Neuronal stem cell (in vitro differentiated cells): Measurements from ENCODE around the gene MYO15A.

Experiments used
- DNase-seq: peaks from one replicate; pipeline ENCODE4 v3.0.0-alpha.2; 2013; ENCODE audit warnings: low spot score
- H2AFZ ChIP-seq: one replicate; pipeline ENCODE4 v1.6.1; 2013; ENCODE audit warnings: mild to moderate bottlenecking, low read length, inconsistent platforms
- H2AK5ac ChIP-seq: 2 replicates; pipeline ENCODE4 v1.6.1; 2013; ENCODE audit warnings: low read depth, mild to moderate bottlenecking, inconsistent platforms, low read length, moderate library complexity, mixed read lengths
- H2BK120ac ChIP-seq: 2 replicates; pipeline ENCODE4 v1.6.1; 2013; ENCODE audit warnings: low read depth, mild to moderate bottlenecking, inconsistent platforms, low read length, moderate library complexity, mixed read lengths
- H2BK12ac ChIP-seq: one replicate; pipeline ENCODE4 v1.6.1; 2013; ENCODE audit warnings: low read length, inconsistent platforms
- H2BK15ac ChIP-seq: 2 replicates; pipeline ENCODE4 v1.6.1; 2013; ENCODE audit warnings: mild to moderate bottlenecking, low read length, inconsistent platforms, mixed read lengths
- H2BK5ac ChIP-seq: one replicate; pipeline ENCODE4 v1.6.1; 2013; ENCODE audit warnings: inconsistent platforms, mild to moderate bottlenecking, low read length, moderate library complexity
- H3K14ac ChIP-seq: one replicate; pipeline ENCODE4 v1.6.1; 2013; ENCODE audit warnings: low read length, inconsistent platforms
- H3K18ac ChIP-seq: 2 replicates; pipeline ENCODE4 v1.6.1; 2013; ENCODE audit warnings: low read length, inconsistent platforms
- H3K23ac ChIP-seq: 2 replicates; pipeline ENCODE4 v1.6.1; 2013; ENCODE audit warnings: low read depth, mild to moderate bottlenecking, mixed read lengths, low read length, inconsistent platforms; ENCODE audit not compliant: poor library complexity
- H3K27ac ChIP-seq: replicated peaks from 3 replicates; pipeline ENCODE4 v1.5.1; 2013; ENCODE audit warnings: low read length, inconsistent platforms
- H3K27me3 ChIP-seq, 3 experiments: 2 replicates each; pipeline ENCODE4 v1.6.1; 2013; ENCODE audit warnings: low read length in 3 of 3, mild to moderate bottlenecking in 2 of 3, inconsistent platforms in 1 of 3, low read depth in 1 of 3, mixed read lengths in 1 of 3, moderate library complexity in 1 of 3; ENCODE audit not compliant: control insufficient read depth in 3 of 3, insufficient read depth in 3 of 3
- H3K36me3 ChIP-seq, 2 donors: replicated peaks in 1 of 2; 2 replicates each; pipeline ENCODE4 v1.6.1; 2013; ENCODE audit warnings: low read length in 2 of 2; ENCODE audit not compliant: control insufficient read depth in 2 of 2, insufficient read depth in 2 of 2
- H3K4ac ChIP-seq: 2 replicates; pipeline ENCODE4 v1.6.1; 2013; ENCODE audit warnings: inconsistent platforms, mild to moderate bottlenecking, low read length, moderate library complexity
- H3K4me1 ChIP-seq, 2 donors: 1 replicate in 1 of 2; 2 replicates in 1 of 2; pipeline ENCODE4 v1.6.1; 2013; ENCODE audit warnings: low read length in 2 of 2, low read depth in 1 of 2; ENCODE audit not compliant: control insufficient read depth in 2 of 2, insufficient read depth in 1 of 2
- H3K4me2 ChIP-seq: one replicate; pipeline ENCODE4 v1.6.1; 2013; ENCODE audit warnings: mild to moderate bottlenecking, low read length, inconsistent platforms; ENCODE audit not compliant: insufficient read depth, poor library complexity, severe bottlenecking
- H3K4me3 ChIP-seq, 2 donors: 2 replicates each; pipeline ENCODE4 v1.5.1; 2013; ENCODE audit warnings: low read length in 2 of 2, mild to moderate bottlenecking in 2 of 2, inconsistent platforms in 1 of 2, moderate library complexity in 1 of 2
- H3K79me1 ChIP-seq: one replicate; pipeline ENCODE4 v1.6.1; 2013; ENCODE audit warnings: low read depth, mild to moderate bottlenecking, inconsistent platforms, low read length, moderate library complexity
- H3K9ac ChIP-seq: one replicate; pipeline ENCODE4 v1.6.1; 2013; ENCODE audit warnings: mild to moderate bottlenecking, low read depth, low read length, inconsistent platforms; ENCODE audit not compliant: poor library complexity
- H3K9me3 ChIP-seq, 2 donors: replicated peaks in 1 of 2; 2 replicates each; pipeline versions ENCODE3 to v1.6.1; 2013; ENCODE audit warnings: low read length in 2 of 2, mild to moderate bottlenecking in 2 of 2, inconsistent platforms in 1 of 2, low read depth in 1 of 2, mixed read lengths in 1 of 2, moderate library complexity in 1 of 2; ENCODE audit not compliant: control insufficient read depth in 2 of 2, insufficient read depth in 1 of 2
- H4K8ac ChIP-seq: one replicate; pipeline ENCODE4 v1.6.1; 2013; ENCODE audit warnings: low read depth, mild to moderate bottlenecking, inconsistent platforms, low read length, moderate library complexity
- H4K91ac ChIP-seq: one replicate; pipeline ENCODE4 v1.6.1; 2013; ENCODE audit warnings: low read length, low read depth, mild to moderate bottlenecking, inconsistent platforms; ENCODE audit not compliant: poor library complexity
- WGBS, 2 donors: extraction: QIAGEN DNeasy Blood & Tissue Kit; methylation state at CpG; one replicate each; pipeline ENCODE4 v1.1.7; 2013; ENCODE audit warnings: missing lambda C conversion rate in 2 of 2, mixed read lengths in 1 of 2; ENCODE audit not compliant: insufficient read length in 2 of 2, insufficient replicate concordance in 1 of 2; ENCODE audit errors: extremely low coverage in 2 of 2; 5-methylcytosine and 5-hydroxymethylcytosine counted together

MYO15A gene

DNA sequence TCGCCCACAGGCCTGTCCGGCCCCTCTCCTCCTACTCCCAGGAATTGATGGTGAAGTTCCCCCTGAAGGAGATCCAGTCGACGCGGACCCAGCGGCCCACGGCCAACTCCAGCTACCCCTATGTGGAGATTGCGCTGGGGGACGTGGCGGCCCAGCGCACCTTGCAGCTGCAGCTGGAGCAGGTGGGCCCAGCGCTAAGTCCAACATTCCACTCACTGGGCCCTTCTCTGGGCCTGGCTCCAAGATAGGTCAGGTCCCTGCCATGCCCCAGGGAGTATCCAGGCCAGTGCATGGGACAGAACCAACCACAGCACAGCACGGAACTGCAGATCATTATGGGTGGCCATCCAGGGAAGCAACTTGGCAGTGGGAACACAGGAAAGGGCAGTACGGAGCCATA lies 65.2 kb downstream of the MYO15A start:
- Histone ChIP-seq H2BK5ac (no peak overlapping the region), H3K9me3 (no peaks in the 10 kb centered on the region), H3K4ac (no peak overlapping the region), H3K79me1 (no peaks in the 10 kb centered on the region), H4K8ac (no peak overlapping the region), H2BK12ac (no peak overlapping the region), H3K36me3 (peaks cover 0 to 1% of the 10 kb centered on the region in 2 donors), H2BK15ac (no peak overlapping the region), H3K4me2 (no peak overlapping the region), H3K9ac (no peak overlapping the region), H3K4me1 (peaks cover 13 to 15% of the 10 kb centered on the region in 2 donors), H3K27ac (no peak overlapping the region), H3K27me3 (peaks cover 0 to 30% (median 0%) of the 10 kb centered on the region in 3 experiments), H2AFZ (no peak overlapping the region), H3K23ac (no peak overlapping the region), H3K4me3 (no peak overlapping the region), H3K18ac (no peak overlapping the region), H3K14ac (no peak overlapping the region), H2BK120ac (no peak overlapping the region), H4K91ac (no peak overlapping the region), H2AK5ac (no peak overlapping the region)
- no peak for DNase-seq
- WGBS, 2 donors: no CpG with 5 or more reads among the region's 14 CpGs

DNA sequence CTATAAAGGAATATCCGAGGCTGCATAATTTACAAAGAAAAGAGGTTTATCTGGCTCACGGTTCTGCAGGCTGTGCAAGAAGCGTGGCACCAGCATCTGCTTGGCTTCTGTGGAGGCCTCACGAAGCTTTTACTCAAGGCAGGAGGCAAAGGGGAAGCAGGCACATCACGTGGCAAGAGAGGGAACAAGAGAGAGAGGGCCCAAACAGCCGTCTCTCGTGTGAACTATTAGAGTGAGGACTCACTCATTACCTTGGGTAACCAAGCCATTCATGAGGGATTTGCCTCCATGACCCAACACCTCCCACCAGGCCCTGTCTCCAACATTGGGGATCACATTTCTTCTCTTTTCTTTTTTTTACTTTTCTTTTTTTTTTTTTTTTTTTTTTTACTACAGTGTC lies 67.6 kb downstream of the MYO15A start:
- H3K27me3 ChIP-seq: peaks cover 0 to 25% (median 0%) of the 10 kb centered on the region in 3 experiments
- H3K14ac ChIP-seq: no peak overlapping the region
- no peak overlapping the region for H3K4me2 ChIP-seq
- H3K18ac ChIP-seq: no peak overlapping the region
- H4K8ac ChIP-seq: no peak overlapping the region
- no peak overlapping the region for H3K23ac ChIP-seq
- peaks cover 0 to 1% of the 10 kb centered on the region in 2 donors for H3K36me3 ChIP-seq
- H2BK5ac ChIP-seq: no peak overlapping the region
- H3K9ac ChIP-seq: no peak overlapping the region
- no peak for DNase-seq
- H4K91ac ChIP-seq: no peak overlapping the region
- no CpG with 5 or more reads among the region's 7 CpGs for WGBS, 2 donors
- H2BK120ac ChIP-seq: no peak overlapping the region
- H2BK15ac ChIP-seq: no peak overlapping the region
- peaks cover 15 to 22% of the 10 kb centered on the region in 2 donors for H3K4me1 ChIP-seq
- no peak overlapping the region for H2BK12ac ChIP-seq
- H3K4ac ChIP-seq: no peak overlapping the region
- H2AFZ ChIP-seq: no peak overlapping the region
- H3K4me3 ChIP-seq: no peak overlapping the region
- no peaks in the 10 kb centered on the region for H3K79me1 ChIP-seq
- no peaks in the 10 kb centered on the region for H3K9me3 ChIP-seq
- no peak overlapping the region for H3K27ac ChIP-seq
- no peak overlapping the region for H2AK5ac ChIP-seq

- Histone ChIP-seq H3K36me3 (peaks cover 0 to 1% of the 10 kb centered on the region in 2 donors), H3K79me1 (no peaks in the 10 kb centered on the region), H2AFZ (no peak overlapping the region), H3K9ac (no peak overlapping the region), H2BK120ac (no peak overlapping the region), H2BK12ac (no peak overlapping the region), H3K14ac (no peak overlapping the region), H2BK15ac (no peak overlapping the region), H4K8ac (no peak overlapping the region), H3K4me1 (peaks cover 17 to 23% of the 10 kb centered on the region in 2 donors), H3K23ac (no peak overlapping the region), H3K4me2 (no peak overlapping the region), H2AK5ac (no peak overlapping the region), H3K27me3 (peaks cover 0 to 16% (median 0%) of the 10 kb centered on the region in 3 experiments), H3K9me3 (no peaks in the 10 kb centered on the region), H3K18ac (no peak overlapping the region), H3K27ac (no peak overlapping the region), H3K4ac (no peak overlapping the region), H4K91ac (no peak overlapping the region), H3K4me3 (no peak overlapping the region), H2BK5ac (no peak overlapping the region)
- no peak for DNase-seq
Measured at GRCh38 chr17:18177133-18177532, 68.6 kb downstream of the MYO15A start.

DNA sequence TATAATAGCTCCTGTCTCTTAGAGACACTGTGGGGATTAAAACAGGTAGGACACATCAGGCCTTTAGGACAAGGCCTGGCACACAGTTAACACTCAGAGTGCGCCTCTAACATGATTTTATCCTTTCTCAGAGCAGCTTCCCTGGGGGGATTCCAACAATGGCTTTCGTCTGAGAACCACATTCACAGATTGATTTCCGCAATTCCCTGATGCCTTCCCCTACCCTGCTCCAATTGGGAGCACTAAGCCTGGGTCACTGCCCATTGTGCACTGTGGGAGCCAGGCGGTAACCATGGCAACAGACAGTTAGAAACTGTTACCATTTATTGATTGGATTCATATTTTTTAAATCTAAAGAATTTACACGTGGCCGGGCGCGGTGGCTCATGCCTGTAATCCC lies 69.2 kb downstream of the MYO15A start:
- no peak for DNase-seq

More for the DNA sequence above, 69.2 kb downstream of the MYO15A start:
- no peak overlapping the region for H2AFZ ChIP-seq
- no peak overlapping the region for H2BK120ac ChIP-seq
- no peak overlapping the region for H2BK15ac ChIP-seq
- H3K27me3 ChIP-seq: peaks cover 0 to 10% (median 0%) of the 10 kb centered on the region in 3 experiments
- no peak overlapping the region for H3K4me2 ChIP-seq
- H2AK5ac ChIP-seq: no peak overlapping the region
- no peak overlapping the region for H3K9ac ChIP-seq
- H3K14ac ChIP-seq: no peak overlapping the region
- no peak overlapping the region for H3K4me3 ChIP-seq
- no peaks in the 10 kb centered on the region for H3K79me1 ChIP-seq
- no CpG with 5 or more reads among the region's 8 CpGs for WGBS, 2 donors
- no peak overlapping the region for H3K23ac ChIP-seq
- no peak overlapping the region for H4K8ac ChIP-seq
- no peaks in the 10 kb centered on the region for H3K9me3 ChIP-seq
- no peak overlapping the region for H2BK5ac ChIP-seq
- no peak overlapping the region for H2BK12ac ChIP-seq
- H3K4me1 ChIP-seq: peaks cover 20 to 27% of the 10 kb centered on the region in 2 donors
- peak overlapping the region; percentile 4 for H3K27ac ChIP-seq
- H3K18ac ChIP-seq: no peak overlapping the region
- H4K91ac ChIP-seq: no peak overlapping the region
- H3K36me3 ChIP-seq: peaks cover 0 to 1% of the 10 kb centered on the region in 2 donors
- no peak overlapping the region for H3K4ac ChIP-seq
